BLaER1 (cell line): ENCODE measurements around the gene ARHGEF28.

Source experiments
- H3K27ac ChIP-seq: shearing (Covaris generic); formaldehyde crosslinking; 2 replicates; pipeline ENCODE4 v1.8.1; 2022
- H3K27me3 ChIP-seq: shearing (Covaris generic); formaldehyde crosslinking; 2 replicates; pipeline ENCODE4 v1.8.1; 2022
- H3K36me3 ChIP-seq: shearing (Covaris generic); formaldehyde crosslinking; 2 replicates; pipeline ENCODE4 v1.8.1; 2022
- H3K4me1 ChIP-seq: shearing (Covaris generic); formaldehyde crosslinking; 2 replicates; pipeline ENCODE4 v1.8.1; 2022
- H3K4me2 ChIP-seq: shearing (Covaris generic); formaldehyde crosslinking; 2 replicates; pipeline ENCODE4 v1.8.1; 2022
- H3K4me3 ChIP-seq: shearing (Covaris generic); formaldehyde crosslinking; 2 replicates; pipeline ENCODE4 v1.8.1; 2022
- H3K9ac ChIP-seq: shearing (Covaris generic); formaldehyde crosslinking; 2 replicates; pipeline ENCODE4 v1.8.1; 2022
- H3K9me3 ChIP-seq: shearing (Covaris generic); formaldehyde crosslinking; 2 replicates; pipeline ENCODE4 v1.8.1; 2022
- H4K20me1 ChIP-seq: shearing (Covaris generic); formaldehyde crosslinking; 2 replicates; pipeline ENCODE4 v1.8.1; 2022
- Cebpa-rat ChIP-seq: shearing (Covaris generic); IDR thresholded peaks from 2 replicates; pipeline ENCODE4 v1.8.1; 2022

The ARHGEF28 gene

DNA sequence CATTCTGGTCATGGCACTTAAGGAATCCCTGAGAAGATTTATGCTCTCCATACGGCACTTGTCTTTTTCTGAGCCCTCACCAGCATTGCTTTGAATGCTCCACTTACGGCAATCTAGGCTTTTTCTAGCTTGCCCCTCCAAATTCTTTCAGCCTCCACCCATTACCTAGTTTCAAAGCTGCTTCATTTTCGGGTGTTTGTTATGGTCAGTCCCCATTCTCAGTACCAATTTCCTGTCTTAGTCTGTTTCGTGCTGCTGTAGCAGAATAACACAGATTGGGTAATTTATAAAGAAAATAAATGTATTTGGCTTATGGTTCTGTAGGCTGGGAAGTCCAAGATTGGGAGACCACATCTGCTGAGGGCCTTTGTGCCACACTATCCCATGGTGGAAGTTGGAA lies 42.0 kb downstream of the ARHGEF28 start:
- Histone ChIP-seq H3K4me2 (no peak overlapping the region), H3K27me3 (no peaks in the 10 kb centered on the region), H4K20me1 (no peaks in the 10 kb centered on the region), H3K9me3 (no peaks in the 10 kb centered on the region), H3K36me3 (no peaks in the 10 kb centered on the region), H3K4me3 (no peak overlapping the region), H3K27ac (no peak overlapping the region), H3K4me1 (no peaks in the 10 kb centered on the region), H3K9ac (no peak overlapping the region)
- TF ChIP-seq Cebpa-rat: no peak

DNA sequence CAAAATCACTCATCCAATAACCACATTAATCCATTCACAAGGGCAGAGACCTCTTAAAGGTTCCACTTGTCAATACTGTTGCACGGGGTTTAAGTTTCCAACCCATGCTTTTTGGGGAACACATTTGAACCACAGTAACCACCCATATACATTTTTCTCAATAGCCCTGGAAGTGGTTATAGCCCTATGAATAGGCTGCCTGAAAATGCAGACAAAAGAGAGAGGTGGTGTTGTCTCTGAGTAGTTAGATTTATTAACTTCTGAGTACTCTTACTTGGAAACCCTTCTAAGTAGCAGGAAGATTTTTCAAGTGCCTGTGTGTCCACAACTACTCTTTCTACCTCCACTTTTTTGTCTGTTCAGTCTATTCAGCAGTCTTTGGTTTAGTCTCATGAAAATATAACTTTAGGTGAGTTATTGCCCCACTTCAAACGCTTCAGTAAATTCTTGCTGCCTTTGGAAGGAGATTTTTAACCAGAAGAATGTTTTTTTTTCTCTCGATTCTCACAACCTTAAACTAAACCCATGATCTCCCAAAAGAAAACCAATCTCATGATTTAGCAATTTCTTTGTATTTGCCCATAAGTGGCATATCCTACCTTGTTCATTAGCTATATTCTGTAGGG lies 42.6 kb downstream of the ARHGEF28 start:
- no peak for TF ChIP-seq Cebpa-rat
- H3K4me1 ChIP-seq: no peaks in the 10 kb centered on the region
- no peak overlapping the region for H3K4me2 ChIP-seq
- H3K4me3 ChIP-seq: no peak overlapping the region
- no peaks in the 10 kb centered on the region for H4K20me1 ChIP-seq
- no peaks in the 10 kb centered on the region for H3K27me3 ChIP-seq
- no peaks in the 10 kb centered on the region for H3K9me3 ChIP-seq
- no peaks in the 10 kb centered on the region for H3K36me3 ChIP-seq
- H3K27ac ChIP-seq: no peak overlapping the region
- H3K9ac ChIP-seq: no peak overlapping the region

DNA sequence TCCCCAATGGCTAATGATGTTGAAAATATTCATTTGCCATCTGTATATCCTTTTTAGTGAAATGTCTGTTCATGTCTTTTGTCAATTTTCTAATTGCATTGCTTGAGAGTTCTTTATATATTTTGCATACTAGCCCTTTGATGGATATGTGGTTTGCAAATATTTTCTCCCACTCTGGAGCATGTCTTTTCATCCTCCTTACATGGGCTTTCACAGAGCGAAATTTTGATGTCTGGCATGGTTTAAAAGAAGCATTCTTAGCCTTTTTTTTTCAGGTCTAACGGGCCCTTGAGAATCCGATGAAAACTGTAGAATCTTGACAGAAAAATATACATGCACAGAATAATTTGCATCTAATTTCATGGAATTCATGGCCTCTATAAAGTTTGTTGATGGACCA lies 44.7 kb downstream of the ARHGEF28 start:
- Histone ChIP-seq H3K27ac (no peak overlapping the region), H3K4me3 (no peak overlapping the region), H3K9ac (no peak overlapping the region), H3K36me3 (no peaks in the 10 kb centered on the region), H4K20me1 (no peaks in the 10 kb centered on the region), H3K4me2 (no peak overlapping the region), H3K27me3 (no peaks in the 10 kb centered on the region), H3K4me1 (no peaks in the 10 kb centered on the region), H3K9me3 (no peaks in the 10 kb centered on the region)
- no peak for TF ChIP-seq Cebpa-rat

DNA sequence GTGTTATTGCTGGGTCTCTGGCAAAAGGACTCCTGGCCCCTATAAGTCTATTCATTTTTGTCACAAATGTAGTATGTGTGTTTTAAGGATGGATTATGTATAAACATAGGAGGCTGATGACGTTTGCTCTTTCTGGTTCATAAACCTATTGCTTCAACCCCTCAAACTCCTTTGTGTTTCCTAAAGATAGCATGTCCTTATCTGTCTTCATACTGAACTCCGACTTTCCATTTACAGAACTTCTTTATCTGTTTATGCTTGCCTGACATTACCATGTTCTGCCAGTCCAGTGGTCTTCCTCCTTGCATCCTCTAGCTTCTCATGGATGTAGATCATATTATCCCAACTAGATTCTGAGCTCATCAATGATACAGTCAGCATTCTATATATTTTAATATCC lies 46.1 kb downstream of the ARHGEF28 start:
- no peak overlapping the region for H3K4me3 ChIP-seq
- H3K4me2 ChIP-seq: no peak overlapping the region
- no peak overlapping the region for H3K9ac ChIP-seq
- no peak for TF ChIP-seq Cebpa-rat
- H3K4me1 ChIP-seq: no peaks in the 10 kb centered on the region
- no peak overlapping the region for H3K27ac ChIP-seq
- H4K20me1 ChIP-seq: no peaks in the 10 kb centered on the region
- H3K9me3 ChIP-seq: no peaks in the 10 kb centered on the region
- H3K27me3 ChIP-seq: no peaks in the 10 kb centered on the region
- H3K36me3 ChIP-seq: no peaks in the 10 kb centered on the region

DNA sequence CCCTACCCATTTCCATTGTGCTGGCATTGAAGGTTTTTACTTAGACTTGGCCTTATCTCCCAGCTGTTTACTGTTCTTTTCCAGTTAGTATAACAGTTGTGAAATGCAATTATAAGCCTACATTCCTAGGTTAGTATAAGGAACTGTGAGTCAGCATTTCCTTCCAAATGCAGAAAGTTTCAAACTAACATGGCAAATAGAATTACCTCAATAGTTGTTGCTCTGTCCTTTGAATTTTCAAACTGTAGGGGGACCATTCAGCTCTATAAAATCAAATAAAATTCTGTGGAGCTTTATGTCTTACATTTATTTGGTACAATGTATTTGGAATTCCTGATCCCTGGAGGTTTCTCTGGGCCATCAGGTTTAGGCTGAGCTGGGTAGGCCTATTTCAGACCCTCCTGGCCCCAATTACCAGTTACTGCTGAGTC lies 47.2 kb downstream of the ARHGEF28 start:
- no peak overlapping the region for H3K4me3 ChIP-seq
- H3K36me3 ChIP-seq: no peaks in the 10 kb centered on the region
- H4K20me1 ChIP-seq: no peaks in the 10 kb centered on the region
- no peaks in the 10 kb centered on the region for H3K9me3 ChIP-seq
- no peak for TF ChIP-seq Cebpa-rat
- no peak overlapping the region for H3K27ac ChIP-seq
- no peaks in the 10 kb centered on the region for H3K27me3 ChIP-seq
- no peaks in the 10 kb centered on the region for H3K4me1 ChIP-seq
- no peak overlapping the region for H3K9ac ChIP-seq
- H3K4me2 ChIP-seq: no peak overlapping the region

DNA sequence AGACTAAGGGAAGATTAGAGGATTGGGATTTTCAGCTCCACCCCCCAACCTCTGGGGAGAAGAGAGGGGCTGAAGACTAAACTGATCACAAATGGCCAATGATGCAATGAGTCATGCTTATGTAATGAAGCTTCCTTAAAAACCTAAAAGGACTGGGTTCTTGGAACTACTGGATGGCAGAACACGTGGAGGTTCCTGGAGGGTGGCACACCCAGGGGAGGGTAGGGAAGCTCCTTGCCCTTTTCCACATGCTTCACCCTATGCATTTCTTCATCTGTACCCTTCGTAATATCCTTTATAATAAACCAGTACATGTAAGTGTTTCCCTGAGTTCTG lies 48.6 kb downstream of the ARHGEF28 start:
- Histone ChIP-seq H4K20me1 (no peaks in the 10 kb centered on the region), H3K27ac (no peak overlapping the region), H3K36me3 (no peaks in the 10 kb centered on the region), H3K4me2 (no peak overlapping the region), H3K4me1 (no peaks in the 10 kb centered on the region), H3K4me3 (no peak overlapping the region), H3K9me3 (no peaks in the 10 kb centered on the region), H3K27me3 (no peaks in the 10 kb centered on the region), H3K9ac (no peak overlapping the region)
- no peak for TF ChIP-seq Cebpa-rat

- Histone ChIP-seq H3K36me3 (no peaks in the 10 kb centered on the region), H3K4me3 (no peak overlapping the region), H4K20me1 (no peaks in the 10 kb centered on the region), H3K9ac (no peak overlapping the region), H3K9me3 (no peaks in the 10 kb centered on the region), H3K27me3 (no peaks in the 10 kb centered on the region), H3K4me1 (peaks cover 9% of the 10 kb centered on the region; the same call in 1 of the 2 replicates), H3K27ac (no peak overlapping the region), H3K4me2 (no peak overlapping the region)
- TF ChIP-seq Cebpa-rat: no peak
Observed at GRCh38 chr5:73678322-73678740, 52.3 kb downstream of the ARHGEF28 start.

DNA sequence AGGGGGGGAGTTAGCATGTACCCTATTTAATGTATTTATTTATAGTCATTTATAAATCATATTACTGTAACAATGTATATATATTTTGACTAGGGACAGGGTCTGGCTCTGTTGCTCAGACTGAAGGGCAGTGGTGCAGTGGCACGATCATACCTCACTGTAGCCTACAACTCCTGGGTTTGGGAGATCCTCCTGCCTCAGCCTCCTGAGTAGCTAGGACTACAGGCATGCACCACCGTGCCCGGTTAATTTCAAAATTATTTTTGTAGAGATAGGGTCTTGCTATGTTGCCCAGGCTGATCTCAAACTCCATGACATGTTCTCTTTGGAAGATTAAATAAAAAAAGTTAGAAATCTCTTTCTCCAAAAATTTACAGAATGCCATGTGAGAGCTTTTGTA lies 52.8 kb downstream of the ARHGEF28 start:
- no peaks in the 10 kb centered on the region for H3K27me3 ChIP-seq
- H3K4me2 ChIP-seq: no peak overlapping the region
- no peak overlapping the region for H3K9ac ChIP-seq
- no peaks in the 10 kb centered on the region for H4K20me1 ChIP-seq
- H3K27ac ChIP-seq: no peak overlapping the region
- H3K4me1 ChIP-seq: peaks cover 9% of the 10 kb centered on the region; the same call in 1 of the 2 replicates
- TF ChIP-seq Cebpa-rat: no peak
- no peaks in the 10 kb centered on the region for H3K9me3 ChIP-seq
- no peak overlapping the region for H3K4me3 ChIP-seq
- no peaks in the 10 kb centered on the region for H3K36me3 ChIP-seq

- Histone ChIP-seq H3K9me3 (no peaks in the 10 kb centered on the region), H4K20me1 (no peaks in the 10 kb centered on the region), H3K4me2 (0 out of 2 replicates have a peak overlapping the region, but pooled peaks have one; percentile 26), H3K4me3 (no peak overlapping the region), H3K36me3 (no peaks in the 10 kb centered on the region), H3K9ac (no peak overlapping the region), H3K27me3 (no peaks in the 10 kb centered on the region), H3K27ac (no peak overlapping the region), H3K4me1 (peaks cover 9% of the 10 kb centered on the region; the same call in 1 of the 2 replicates)
- no peak for TF ChIP-seq Cebpa-rat
Observed at GRCh38 chr5:73682176-73682575, 56.2 kb downstream of the ARHGEF28 start.

- H3K4me2 ChIP-seq: no peak overlapping the region
- H3K9ac ChIP-seq: no peak overlapping the region
- H3K4me3 ChIP-seq: no peak overlapping the region
- no peak for TF ChIP-seq Cebpa-rat
- H3K4me1 ChIP-seq: peaks cover 9% of the 10 kb centered on the region; the same call in 1 of the 2 replicates
- no peak overlapping the region for H3K27ac ChIP-seq
- H3K9me3 ChIP-seq: no peaks in the 10 kb centered on the region
- no peaks in the 10 kb centered on the region for H4K20me1 ChIP-seq
- no peaks in the 10 kb centered on the region for H3K36me3 ChIP-seq
- H3K27me3 ChIP-seq: no peaks in the 10 kb centered on the region
Observed at GRCh38 chr5:73684691-73685090, 58.7 kb downstream of the ARHGEF28 start.

- H4K20me1 ChIP-seq: no peaks in the 10 kb centered on the region
- H3K36me3 ChIP-seq: no peaks in the 10 kb centered on the region
- H3K4me1 ChIP-seq: peaks cover 9% of the 10 kb centered on the region; the same call in 1 of the 2 replicates
- TF ChIP-seq Cebpa-rat: no peak
- H3K9ac ChIP-seq: no peak overlapping the region
- H3K27ac ChIP-seq: no peak overlapping the region
- no peak overlapping the region for H3K4me3 ChIP-seq
- H3K4me2 ChIP-seq: no peak overlapping the region
- no peaks in the 10 kb centered on the region for H3K27me3 ChIP-seq
- H3K9me3 ChIP-seq: no peaks in the 10 kb centered on the region
Observed at GRCh38 chr5:73686912-73687311, 60.9 kb downstream of the ARHGEF28 start.
